NT2/D1 (cell line): ENCODE results near the gene FRYL.

Experiments
- SUZ12 ChIP-seq: IDR thresholded peaks from 2 replicates; pipeline ENCODE4 v1.6.1; 2011; ENCODE audit not compliant: insufficient read length, insufficient read depth; ENCODE audit errors: extremely low read depth
- ZNF274 ChIP-seq: IDR thresholded peaks from 2 replicates; pipeline ENCODE4 v1.6.1; 2011; ENCODE audit warnings: mild to moderate bottlenecking, low read depth, low read length

- no peak for TF ChIP-seq ZNF274
- TF ChIP-seq SUZ12 = no peak
Measured at GRCh38 chr4:48478273-48478672, 301.8 kb downstream of the FRYL start.
